Measurements from ENCODE around the gene CLEC5A.
"Not testable (repeated sequence)": the region's sequence is repeated elsewhere in the genome, so short reads cannot be mapped to it uniquely, and the experiment has no call there.

CLEC5A gene

DNA sequence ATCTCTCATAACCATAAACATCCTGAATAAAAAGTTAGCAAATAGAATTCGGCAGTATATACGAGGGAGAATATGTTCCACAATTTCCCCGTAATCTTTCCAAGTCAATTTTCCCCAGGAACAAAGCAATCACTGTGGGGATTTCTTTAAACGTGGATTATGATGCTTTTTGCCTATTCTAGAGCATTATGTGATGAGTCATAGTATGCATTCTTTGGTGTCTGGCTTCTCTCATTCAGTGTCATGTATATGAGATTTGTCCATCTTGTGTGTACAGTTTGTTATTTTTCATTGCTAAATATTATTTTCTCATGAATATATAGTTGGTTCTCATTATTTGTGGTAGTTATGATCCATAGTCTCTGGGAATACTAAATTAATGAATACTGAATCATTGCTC is 40.5 kb downstream of the CLEC5A start:
- POLR2A ChIA-PET = no interaction called here
- Histone ChIP-seq H3K27ac (ENCODE audit: extremely low read depth, low read depth, low read length) (no peak overlapping the region), H3K4me1 (ENCODE audit: control insufficient read depth, insufficient read depth, low read length) (no peaks in the 10 kb centered on the region), H3K4me3 (ENCODE audit: low read depth, low read length) (no peak overlapping the region), H3K36me3 (ENCODE audit: control insufficient read depth in 2 of 2, insufficient read depth in 1 of 2, low read length in 2 of 2) (no peaks in the 10 kb centered on the region), H3K9me3 (ENCODE audit: control insufficient read depth, insufficient read depth, low read depth, low read length) (no peaks in the 10 kb centered on the region)
- CTCF ChIA-PET = no interaction called here
- TF ChIP-seq ZNF624 (tag by site-specific recombination; IDR thresholded peaks at IDR 0.05) (no peak), ZFHX2 (tag by site-specific recombination; conservative IDR thresholded peaks at IDR 0.05) (no peak), ZNF701 (tag by site-specific recombination; IDR thresholded peaks at IDR 0.05) (no peak), ZNF585B (tag by site-specific recombination; IDR thresholded peaks at IDR 0.05) (no peak)

DNA sequence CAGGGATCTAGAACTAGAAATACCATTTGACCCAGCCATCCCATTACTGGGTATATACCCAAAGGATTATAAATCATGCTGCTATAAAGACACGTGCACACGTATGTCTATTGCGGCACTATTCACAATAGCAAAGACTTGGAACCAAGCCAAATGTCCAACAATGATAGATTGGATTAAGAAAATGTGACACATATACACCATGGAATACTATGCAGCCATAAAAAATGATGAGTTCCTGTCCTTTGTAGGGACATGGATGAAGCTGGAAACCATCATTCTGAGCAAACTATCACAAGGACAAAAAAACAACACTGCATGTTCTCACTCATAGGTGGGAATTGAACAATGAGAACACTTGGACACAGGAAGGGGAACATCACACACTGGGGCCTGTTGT is 47.4 kb downstream of the CLEC5A start:
- peak; percentile 62 for TF ChIP-seq ZNF146 (tag by site-specific recombination; IDR thresholded peaks at IDR 0.05)
- H3K36me3 ChIP-seq (ENCODE audit: control insufficient read depth in 2 of 2, insufficient read depth in 1 of 2, low read length in 2 of 2); H3K27ac ChIP-seq (ENCODE audit: extremely low read depth, low read depth, low read length); H3K4me3 ChIP-seq (ENCODE audit: low read depth, low read length); H3K9me3 ChIP-seq (ENCODE audit: control insufficient read depth, insufficient read depth, low read depth, low read length); CTCF ChIA-PET; POLR2A ChIA-PET; H3K4me1 ChIP-seq (ENCODE audit: control insufficient read depth, insufficient read depth, low read length): not testable (repeated sequence)

- H3K36me3 ChIP-seq (ENCODE audit: control insufficient read depth in 2 of 2, insufficient read depth in 1 of 2, low read length in 2 of 2) = no peaks in the 10 kb centered on the region
- CTCF ChIA-PET = interaction anchor here (0.7 kb wide), 1 partner anchor 448 kb away, joined by 3 read pairs; no protein-coding TSS in a partner anchor
- H3K4me3 ChIP-seq (ENCODE audit: low read depth, low read length) = no peak overlapping the region
- no peaks in the 10 kb centered on the region for H3K4me1 ChIP-seq (ENCODE audit: control insufficient read depth, insufficient read depth, low read length)
- no peak overlapping the region for H3K27ac ChIP-seq (ENCODE audit: extremely low read depth, low read depth, low read length)
- POLR2A ChIA-PET = no interaction called here
- no peaks in the 10 kb centered on the region for H3K9me3 ChIP-seq (ENCODE audit: control insufficient read depth, insufficient read depth, low read depth, low read length)
- TF ChIP-seq ZNF621 (tag by site-specific recombination; IDR thresholded peaks at IDR 0.05) (no peak), ZNF610 (tag by site-specific recombination; IDR thresholded peaks at IDR 0.05; ENCODE audit: borderline replicate concordance) (no peak)
Measured at GRCh38 chr7:141891336-141891735, 55.4 kb downstream of the CLEC5A start.

- Histone ChIP-seq H3K4me1 (ENCODE audit: control insufficient read depth, insufficient read depth, low read length) (no peaks in the 10 kb centered on the region), H3K9me3 (ENCODE audit: control insufficient read depth, insufficient read depth, low read depth, low read length) (no peaks in the 10 kb centered on the region), H3K4me3 (ENCODE audit: low read depth, low read length) (no peak overlapping the region), H3K27ac (ENCODE audit: extremely low read depth, low read depth, low read length) (no peak overlapping the region), H3K36me3 (ENCODE audit: control insufficient read depth in 2 of 2, insufficient read depth in 1 of 2, low read length in 2 of 2) (no peaks in the 10 kb centered on the region)
- TF ChIP-seq ZNF391 (tag by site-specific recombination; IDR thresholded peaks at IDR 0.05; ENCODE audit: borderline replicate concordance, low read depth) (no peak), ZNF211 (tag by site-specific recombination; IDR thresholded peaks at IDR 0.05; ENCODE audit: low read depth) (no peak), ZNF664 (tag by site-specific recombination; IDR thresholded peaks at IDR 0.05) (no peak), ZSCAN16 (tag by site-specific recombination; IDR thresholded peaks at IDR 0.05) (no peak), ZNF777 (tag by site-specific recombination; IDR thresholded peaks at IDR 0.05; ENCODE audit: borderline replicate concordance) (no peak), KLF1 (tag by site-specific recombination; IDR thresholded peaks at IDR 0.05) (no peak), ZNF76 (tag by site-specific recombination; IDR thresholded peaks at IDR 0.05; ENCODE audit: borderline replicate concordance, low read depth) (no peak)
- TF ChIP-seq, protein P1, sequence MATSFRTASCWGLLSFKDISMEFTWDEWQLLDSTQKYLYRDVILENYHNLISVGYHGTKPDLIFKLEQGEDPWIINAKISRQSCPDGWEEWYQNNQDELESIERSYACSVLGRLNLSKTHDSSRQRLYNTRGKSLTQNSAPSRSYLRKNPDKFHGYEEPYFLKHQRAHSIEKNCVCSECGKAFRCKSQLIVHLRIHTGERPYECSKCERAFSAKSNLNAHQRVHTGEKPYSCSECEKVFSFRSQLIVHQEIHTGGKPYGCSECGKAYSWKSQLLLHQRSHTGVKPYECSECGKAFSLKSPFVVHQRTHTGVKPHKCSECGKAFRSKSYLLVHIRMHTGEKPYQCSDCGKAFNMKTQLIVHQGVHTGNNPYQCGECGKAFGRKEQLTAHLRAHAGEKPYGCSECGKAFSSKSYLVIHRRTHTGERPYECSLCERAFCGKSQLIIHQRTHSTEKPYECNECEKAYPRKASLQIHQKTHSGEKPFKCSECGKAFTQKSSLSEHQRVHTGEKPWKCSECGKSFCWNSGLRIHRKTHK (tag by site-specific recombination; IDR thresholded peaks at IDR 0.05) = no peak
- POLR2A ChIA-PET = no interaction called here
- CTCF ChIA-PET = no interaction called here
Measured at GRCh38 chr7:141889321-141889720, 57.5 kb downstream of the CLEC5A start.

All from HEK293 (cell line).